Measurements from ENCODE around the gene SMARCE1.
A peak's percentile ranks its signal among the peaks of the same experiment; 100 is the strongest.

Gene SMARCE1

GRCh38 chr17:40672654-40673053, 25.0 kb upstream of the SMARCE1 start:
- Histone ChIP-seq H3K4me1 (ENCODE audit: control insufficient read depth, low read depth, low read length) (no peaks in the 10 kb centered on the region), H3K27ac (ENCODE audit: low read depth, low read length) (no peak overlapping the region), H4K5ac (ENCODE audit: low read length) (no peak overlapping the region), H2AK5ac (ENCODE audit: low read length) (no peak overlapping the region), H3K56ac (ENCODE audit: low read length) (no peak overlapping the region), H3K4me3 (ENCODE audit: low read length) (no peak overlapping the region), H3K23ac (ENCODE audit: low read length) (no peak overlapping the region), H3K36me3 (ENCODE audit: control insufficient read depth, insufficient read depth, low read length) (no peaks in the 10 kb centered on the region), H2BK120ac (ENCODE audit: low read depth, low read length) (no peak overlapping the region), H3K27me3 (ENCODE audit: insufficient read depth, low read length, poor library complexity) (no peaks in the 10 kb centered on the region), H3K9ac (ENCODE audit: low read length) (no peak overlapping the region), H2BK15ac (replicated peaks; ENCODE audit: low read depth) (no peak overlapping the region), H3K79me2 (ENCODE audit: control insufficient read depth, insufficient read depth, low read length) (no peaks in the 10 kb centered on the region), H4K8ac (ENCODE audit: low read depth, low read length) (no peak overlapping the region), H3K79me1 (ENCODE audit: low read length) (no peaks in the 10 kb centered on the region), H3K4ac (ENCODE audit: low read depth, low read length) (no peak overlapping the region), H2BK5ac (ENCODE audit: low read length) (no peak overlapping the region), H3K4me2 (ENCODE audit: low read length) (no peak overlapping the region), H3K18ac (ENCODE audit: low read length) (no peak overlapping the region)
- WGBS (ENCODE audit: extremely low coverage, insufficient coverage, low lambda C conversion rate) = 100% methylated on average over 1 of the region's 2 CpGs
- DNase-seq = no peak

- Histone ChIP-seq H3K4ac (ENCODE audit: low read depth, low read length) (no peak overlapping the region), H3K4me1 (ENCODE audit: control insufficient read depth, low read depth, low read length) (no peaks in the 10 kb centered on the region), H2BK5ac (ENCODE audit: low read length) (no peak overlapping the region), H2BK120ac (ENCODE audit: low read depth, low read length) (no peak overlapping the region), H3K79me2 (ENCODE audit: control insufficient read depth, insufficient read depth, low read length) (no peaks in the 10 kb centered on the region), H3K36me3 (ENCODE audit: control insufficient read depth, insufficient read depth, low read length) (no peaks in the 10 kb centered on the region), H2BK15ac (replicated peaks; ENCODE audit: low read depth) (no peak overlapping the region), H4K8ac (ENCODE audit: low read depth, low read length) (no peak overlapping the region), H3K4me3 (ENCODE audit: low read length) (no peak overlapping the region), H3K79me1 (ENCODE audit: low read length) (no peaks in the 10 kb centered on the region), H3K27ac (ENCODE audit: low read depth, low read length) (no peak overlapping the region), H3K9ac (ENCODE audit: low read length) (no peak overlapping the region), H3K27me3 (ENCODE audit: insufficient read depth, low read length, poor library complexity) (no peaks in the 10 kb centered on the region), H2AK5ac (ENCODE audit: low read length) (no peak overlapping the region), H3K56ac (ENCODE audit: low read length) (no peak overlapping the region), H4K5ac (ENCODE audit: low read length) (no peak overlapping the region), H3K23ac (ENCODE audit: low read length) (no peak overlapping the region), H3K4me2 (ENCODE audit: low read length) (no peak overlapping the region), H3K18ac (ENCODE audit: low read length) (no peak overlapping the region)
- no peak for DNase-seq
- WGBS (ENCODE audit: extremely low coverage, insufficient coverage, low lambda C conversion rate) = no CpG with 5 or more reads among the region's 4 CpGs
Observed at GRCh38 chr17:40671282-40671681, 23.7 kb upstream of the SMARCE1 start.

- Histone ChIP-seq H3K9ac (ENCODE audit: low read length) (no peak overlapping the region), H3K27me3 (ENCODE audit: insufficient read depth, low read length, poor library complexity) (no peaks in the 10 kb centered on the region), H3K79me1 (ENCODE audit: low read length) (no peaks in the 10 kb centered on the region), H2BK5ac (ENCODE audit: low read length) (no peak overlapping the region), H3K79me2 (ENCODE audit: control insufficient read depth, insufficient read depth, low read length) (no peaks in the 10 kb centered on the region), H3K27ac (ENCODE audit: low read depth, low read length) (no peak overlapping the region), H4K5ac (ENCODE audit: low read length) (no peak overlapping the region), H3K4me3 (ENCODE audit: low read length) (no peak overlapping the region), H2BK120ac (ENCODE audit: low read depth, low read length) (no peak overlapping the region), H3K36me3 (ENCODE audit: control insufficient read depth, insufficient read depth, low read length) (no peaks in the 10 kb centered on the region), H2BK15ac (replicated peaks; ENCODE audit: low read depth) (no peak overlapping the region), H3K4ac (ENCODE audit: low read depth, low read length) (no peak overlapping the region), H3K56ac (ENCODE audit: low read length) (no peak overlapping the region), H4K8ac (ENCODE audit: low read depth, low read length) (no peak overlapping the region), H3K18ac (ENCODE audit: low read length) (no peak overlapping the region), H3K4me1 (ENCODE audit: control insufficient read depth, low read depth, low read length) (no peaks in the 10 kb centered on the region), H3K23ac (ENCODE audit: low read length) (no peak overlapping the region), H2AK5ac (ENCODE audit: low read length) (no peak overlapping the region), H3K4me2 (ENCODE audit: low read length) (no peak overlapping the region)
- no peak for DNase-seq
Observed at GRCh38 chr17:40666331-40666730, 18.7 kb upstream of the SMARCE1 start.

GRCh38 chr17:40664582-40665333, 17.1 kb upstream of the SMARCE1 start, which contains the start of gene KRT222:
TSS of gene KRT222 (minus strand) at chr17:40665177. CDS start at chr17:40665099, 78 bp downstream.
- Histone ChIP-seq H3K4ac (ENCODE audit: low read depth, low read length) (no peak within 1 kb of the TSS), H3K18ac (ENCODE audit: low read length) (peak within 1 kb of the TSS; percentile 68), H3K79me2 (ENCODE audit: control insufficient read depth, insufficient read depth, low read length) (no peaks in the 10 kb centered on the region), H2BK15ac (replicated peaks; ENCODE audit: low read depth) (peak within 1 kb of the TSS; percentile 64), H2AK5ac (ENCODE audit: low read length) (no peak within 1 kb of the TSS), H4K5ac (ENCODE audit: low read length) (no peak within 1 kb of the TSS), H3K56ac (ENCODE audit: low read length) (peak within 1 kb of the TSS; percentile 46), H3K4me2 (ENCODE audit: low read length) (peak within 1 kb of the TSS; percentile 54), H2BK120ac (ENCODE audit: low read depth, low read length) (no peak within 1 kb of the TSS), H3K4me3 (ENCODE audit: low read length) (no peak within 1 kb of the TSS), H3K27ac (ENCODE audit: low read depth, low read length) (no peak within 1 kb of the TSS), H3K9ac (ENCODE audit: low read length) (peak within 1 kb of the TSS; percentile 30), H3K27me3 (ENCODE audit: insufficient read depth, low read length, poor library complexity) (no peaks in the 10 kb centered on the region), H3K36me3 (ENCODE audit: control insufficient read depth, insufficient read depth, low read length) (no peaks in the 10 kb centered on the region), H3K79me1 (ENCODE audit: low read length) (no peaks in the 10 kb centered on the region), H2BK5ac (ENCODE audit: low read length) (no peak within 1 kb of the TSS), H3K4me1 (ENCODE audit: control insufficient read depth, low read depth, low read length) (no peaks in the 10 kb centered on the region), H3K23ac (ENCODE audit: low read length) (no peak within 1 kb of the TSS), H4K8ac (ENCODE audit: low read depth, low read length) (no peak within 1 kb of the TSS)
- no CpG with 5 or more reads among the region's 12 CpGs for WGBS (ENCODE audit: extremely low coverage, insufficient coverage, low lambda C conversion rate)
- peak; percentile 44 for DNase-seq

- Histone ChIP-seq H2BK15ac (replicated peaks; ENCODE audit: low read depth) (no peak overlapping the region), H3K9ac (ENCODE audit: low read length) (no peak overlapping the region), H3K4me3 (ENCODE audit: low read length) (no peak overlapping the region), H3K79me1 (ENCODE audit: low read length) (no peaks in the 10 kb centered on the region), H3K4me1 (ENCODE audit: control insufficient read depth, low read depth, low read length) (no peaks in the 10 kb centered on the region), H3K4me2 (ENCODE audit: low read length) (no peak overlapping the region), H4K8ac (ENCODE audit: low read depth, low read length) (no peak overlapping the region), H3K18ac (ENCODE audit: low read length) (no peak overlapping the region), H3K4ac (ENCODE audit: low read depth, low read length) (no peak overlapping the region), H3K27ac (ENCODE audit: low read depth, low read length) (no peak overlapping the region), H3K56ac (ENCODE audit: low read length) (no peak overlapping the region), H3K27me3 (ENCODE audit: insufficient read depth, low read length, poor library complexity) (no peaks in the 10 kb centered on the region), H2BK5ac (ENCODE audit: low read length) (no peak overlapping the region), H3K79me2 (ENCODE audit: control insufficient read depth, insufficient read depth, low read length) (no peaks in the 10 kb centered on the region), H2BK120ac (ENCODE audit: low read depth, low read length) (no peak overlapping the region), H3K23ac (ENCODE audit: low read length) (no peak overlapping the region), H2AK5ac (ENCODE audit: low read length) (no peak overlapping the region), H3K36me3 (ENCODE audit: control insufficient read depth, insufficient read depth, low read length) (no peaks in the 10 kb centered on the region), H4K5ac (ENCODE audit: low read length) (no peak overlapping the region)
- DNase-seq = peak; percentile 55
- no CpG with 5 or more reads among the region's 3 CpGs for WGBS (ENCODE audit: extremely low coverage, insufficient coverage, low lambda C conversion rate)
Observed at GRCh38 chr17:40663252-40663651, 15.6 kb upstream of the SMARCE1 start.

GRCh38 chr17:40659911-40660310, 12.3 kb upstream of the SMARCE1 start:
- no peak overlapping the region for H3K4ac ChIP-seq (ENCODE audit: low read depth, low read length)
- H3K9ac ChIP-seq (ENCODE audit: low read length) = no peak overlapping the region
- H2AK5ac ChIP-seq (ENCODE audit: low read length) = no peak overlapping the region
- DNase-seq = no peak
- H3K27ac ChIP-seq (ENCODE audit: low read depth, low read length) = no peak overlapping the region
- no peak overlapping the region for H4K5ac ChIP-seq (ENCODE audit: low read length)
- H3K79me2 ChIP-seq (ENCODE audit: control insufficient read depth, insufficient read depth, low read length) = no peaks in the 10 kb centered on the region
- no peaks in the 10 kb centered on the region for H3K27me3 ChIP-seq (ENCODE audit: insufficient read depth, low read length, poor library complexity)
- H2BK120ac ChIP-seq (ENCODE audit: low read depth, low read length) = no peak overlapping the region
- H3K4me2 ChIP-seq (ENCODE audit: low read length) = no peak overlapping the region
- no peak overlapping the region for H3K18ac ChIP-seq (ENCODE audit: low read length)
- H3K4me3 ChIP-seq (ENCODE audit: low read length) = no peak overlapping the region
- no peak overlapping the region for H3K56ac ChIP-seq (ENCODE audit: low read length)
- H3K4me1 ChIP-seq (ENCODE audit: control insufficient read depth, low read depth, low read length) = no peaks in the 10 kb centered on the region
- no peaks in the 10 kb centered on the region for H3K36me3 ChIP-seq (ENCODE audit: control insufficient read depth, insufficient read depth, low read length)
- no CpG with 5 or more reads among the region's 7 CpGs for WGBS (ENCODE audit: extremely low coverage, insufficient coverage, low lambda C conversion rate)
- no peak overlapping the region for H4K8ac ChIP-seq (ENCODE audit: low read depth, low read length)
- H3K79me1 ChIP-seq (ENCODE audit: low read length) = no peaks in the 10 kb centered on the region
- H2BK15ac ChIP-seq (replicated peaks; ENCODE audit: low read depth) = no peak overlapping the region
- no peak overlapping the region for H2BK5ac ChIP-seq (ENCODE audit: low read length)
- no peak overlapping the region for H3K23ac ChIP-seq (ENCODE audit: low read length)

Measured in mesendoderm (in vitro differentiated cells).